SK-N-SH (cell line): ENCODE measurements around the gene ARHGEF26. TPM values are rescaled to one million over a fixed set of nuclear protein-coding genes. Genes with fewer than 3 reads are reported as not detected.

Experiments
- CTCF ChIA-PET: fragments of 300-600, 350-600 bp; formaldehyde crosslinking; extraction: SDS; loops from one replicate; lab custom pipeline; 2021; lab: Yijun Ruan, JAX
- POLR2A ChIA-PET: fragments of 350-600 bp; sonication (Branson Sonifier 250); formaldehyde crosslinking; extraction: SDS; loops from one replicate; lab custom pipeline; 2020; ENCODE audit warnings: antibody characterized with exemption, inconsistent platforms; lab: Yijun Ruan, JAX
- DNase-seq: peaks from one replicate; pipeline ENCODE4 v3.0.0; 2012
- H2AFZ ChIP-seq: fragments of 200-600 bp; sonication (generic); 2 replicates; pipeline ENCODE4 v1.8.1; 2016; ENCODE audit warnings: antibody characterized with exemption, mild to moderate bottlenecking, low read depth
- H3F3A ChIP-seq: fragments of 200-600 bp; sonication (generic); replicated peaks from 2 replicates; pipeline ENCODE3; 2016; ENCODE audit warnings: antibody characterized with exemption, mild to moderate bottlenecking; ENCODE audit not compliant: insufficient read depth
- H3K27ac ChIP-seq, 2 experiments: fragments of 200-500 bp in 1 of 2; fragments of 200-600 bp in 1 of 2; sonication (Bioruptor generic) in 1 of 2; sonication (generic), shearing (Covaris generic) in 1 of 2; 2 replicates each; pipeline versions ENCODE4 v1.5.1 to v1.6.1; 2014 to 2016; ENCODE audit warnings: low read depth in 2 of 2, inconsistent platforms in 1 of 2, low read length in 1 of 2, mild to moderate bottlenecking in 1 of 2, mixed read lengths in 1 of 2
- H3K27me3 ChIP-seq: fragments of 200-600 bp; sonication (generic), shearing (Covaris generic); 2 replicates; pipeline ENCODE4 v1.6.1; 2016; ENCODE audit warnings: mixed run types; ENCODE audit not compliant: insufficient read depth
- H3K36me3 ChIP-seq, 2 experiments: fragments of 200-500 bp in 1 of 2; fragments of 200-600 bp in 1 of 2; sonication (Bioruptor generic) in 1 of 2; sonication (generic) in 1 of 2; replicated peaks in 1 of 2; 2 replicates each; pipeline versions ENCODE3 to v1.5.1; 2014 to 2016; ENCODE audit warnings: low read length in 1 of 2, mild to moderate bottlenecking in 1 of 2; ENCODE audit not compliant: insufficient read depth in 2 of 2, control insufficient read depth in 1 of 2
- H3K4me1 ChIP-seq, 2 experiments: fragments of 200-500 bp in 1 of 2; fragments of 200-600 bp in 1 of 2; sonication (Bioruptor generic) in 1 of 2; sonication (generic), shearing (Covaris generic) in 1 of 2; 2 replicates each; pipeline versions ENCODE4 v1.5.1 to v1.6.1; 2014 to 2016; ENCODE audit warnings: low read depth in 1 of 2, low read length in 1 of 2, mixed run types in 1 of 2; ENCODE audit not compliant: insufficient read depth in 2 of 2, control insufficient read depth in 1 of 2
- H3K4me2 ChIP-seq: fragments of 200-600 bp; sonication (generic), shearing (Covaris generic); 2 replicates; pipeline ENCODE4 v1.6.1; 2017; ENCODE audit warnings: mixed run types
- H3K4me3 ChIP-seq, 2 experiments: fragments of 200-500 bp in 1 of 2; fragments of 200-600 bp in 1 of 2; sonication (Bioruptor generic) in 1 of 2; sonication (generic), shearing (Covaris generic) in 1 of 2; 2 replicates each; pipeline versions ENCODE4 v1.5.1 to v1.8.1; 2014 to 2016; ENCODE audit warnings: low read depth in 2 of 2, inconsistent platforms in 1 of 2, low read length in 1 of 2, mild to moderate bottlenecking in 1 of 2, mixed read lengths in 1 of 2, moderate library complexity in 1 of 2
- H3K79me2 ChIP-seq: fragments of 200-600 bp; sonication (generic); 2 replicates; pipeline ENCODE4 v1.8.1; 2017; ENCODE audit warnings: mild to moderate bottlenecking; ENCODE audit not compliant: insufficient read depth
- H3K9ac ChIP-seq: fragments of 200-600 bp; sonication (generic); 2 replicates; pipeline ENCODE4 v1.6.1; 2017; ENCODE audit warnings: mixed run types
- H3K9me2 ChIP-seq: fragments of 200-600 bp; sonication (generic); 2 replicates; pipeline ENCODE4 v1.6.1; 2017; ENCODE audit warnings: mixed run types
- H3K9me3 ChIP-seq: fragments of 200-600 bp; sonication (generic); 2 replicates; pipeline ENCODE4 v1.6.1; 2017; ENCODE audit warnings: mixed run types, mild to moderate bottlenecking, moderate library complexity
- H4K20me1 ChIP-seq: fragments of 200-600 bp; sonication (generic); 2 replicates; pipeline ENCODE4 v1.6.1; 2017; ENCODE audit warnings: mild to moderate bottlenecking, mixed run types; ENCODE audit not compliant: insufficient read depth
- CHD2 ChIP-seq: fragments of 150-350 bp; IDR thresholded peaks from 2 replicates; pipeline ENCODE4 v1.6.1; 2018; ENCODE audit warnings: low read length; ENCODE audit not compliant: partially characterized antibody
- CTCF ChIP-seq: fragments of 200-600 bp; sonication (generic); IDR thresholded peaks from 2 replicates; pipeline ENCODE4 v1.6.1; 2017; ENCODE audit warnings: antibody characterized with exemption, mild to moderate bottlenecking, moderate library complexity
- EP300 ChIP-seq, 2 experiments: IDR thresholded peaks; 2 replicates each; pipeline versions ENCODE4 v1.4.0 to v1.6.1; 2012; ENCODE audit warnings: borderline replicate concordance in 1 of 2, low read depth in 1 of 2, low read length in 1 of 2
- EZH2phosphoT487 ChIP-seq: fragments of 200-600 bp; sonication (generic); IDR thresholded peaks from 2 replicates; pipeline ENCODE4 v1.6.1; 2017; ENCODE audit warnings: low read depth, mixed run types, mild to moderate bottlenecking, antibody characterized with exemption, moderate library complexity, borderline replicate concordance
- GABPA ChIP-seq: IDR thresholded peaks from 2 replicates; pipeline ENCODE4 v1.4.0; 2012; ENCODE audit warnings: low read depth, mild to moderate bottlenecking
- IRF3 ChIP-seq: fragments of 150-350 bp; IDR thresholded peaks from 2 replicates; pipeline ENCODE4 v1.6.1; 2016; ENCODE audit warnings: mild to moderate bottlenecking, low read depth, low read length
- JUND ChIP-seq: IDR thresholded peaks from 2 replicates; pipeline ENCODE4 v1.4.0; 2012
- MAX ChIP-seq: IDR thresholded peaks from 2 replicates; pipeline ENCODE4 v1.4.0; 2012; ENCODE audit warnings: low read depth
- MEF2A ChIP-seq: IDR thresholded peaks from 2 replicates; pipeline ENCODE4 v1.4.0; 2012; ENCODE audit warnings: low read depth, borderline replicate concordance
- MXI1 ChIP-seq: IDR thresholded peaks from 2 replicates; pipeline ENCODE4 v1.6.1; 2012; ENCODE audit warnings: mild to moderate bottlenecking, low read depth, low read length, improper control_type of control experiment
- NFIC ChIP-seq: IDR thresholded peaks from 2 replicates; pipeline ENCODE4 v1.4.0; 2012; ENCODE audit warnings: borderline replicate concordance
- PBX3 ChIP-seq: IDR thresholded peaks from 2 replicates; pipeline ENCODE4; 2012
- POLR2AphosphoS5 ChIP-seq: IDR thresholded peaks from 2 replicates; pipeline ENCODE4 v1.6.1; 2012; ENCODE audit warnings: low read depth, low read length
- RCOR1 ChIP-seq: fragments of 150-350 bp; IDR thresholded peaks from 2 replicates; pipeline ENCODE4 v1.6.1; 2017; ENCODE audit warnings: antibody characterized with exemption, low read length
- RXRA ChIP-seq: IDR thresholded peaks from 2 replicates; pipeline ENCODE4 v1.4.0; 2012; ENCODE audit warnings: low read depth, mild to moderate bottlenecking, borderline replicate concordance
- SMC3 ChIP-seq: IDR thresholded peaks from 2 replicates; pipeline ENCODE4 v1.6.1; 2012; ENCODE audit warnings: low read depth, low read length, improper control_type of control experiment
- USF1 ChIP-seq: IDR thresholded peaks from 2 replicates; pipeline ENCODE4 v1.4.0; 2012; ENCODE audit warnings: low read depth, borderline replicate concordance
- USF2 ChIP-seq: fragments of 150-350 bp; IDR thresholded peaks from 2 replicates; pipeline ENCODE4 v1.6.1; 2017; ENCODE audit warnings: antibody characterized with exemption, low read length, low read depth, borderline replicate concordance
- WGBS: methylation state at CpG from one replicate; pipeline ENCODE4 v1.1.6; 2017; ENCODE audit warnings: low lambda C conversion rate; 5-methylcytosine and 5-hydroxymethylcytosine counted together
- polyA plus RNA-seq, 3 experiments: library from polyadenylated mRNA; depleted of rRNA; stranded (reverse); fragments of >200 nt; gene quantifications; 2 replicates each; pipeline ENCODE4 v1.2.3, GENCODE V29; 2012

ARHGEF26 gene
- polyA plus RNA-seq, 1 of the 3 experiments (the other 2 are of a cell fraction): 1.2 TPM

GRCh38 chr3:154236331-154236730, 115.1 kb downstream of the ARHGEF26 start:
- POLR2A ChIA-PET: no interaction called here
- Histone ChIP-seq H3K4me3 (no peak overlapping the region), H4K20me1 (no peaks in the 10 kb centered on the region), H2AFZ (no peak overlapping the region), H3F3A (no peaks in the 10 kb centered on the region), H3K36me3 (peaks cover 0 to 2% of the 10 kb centered on the region in 2 experiments), H3K9me3 (no peaks in the 10 kb centered on the region), H3K27me3 (no peaks in the 10 kb centered on the region), H3K27ac (no peak overlapping the region), H3K9me2 (no peaks in the 10 kb centered on the region), H3K79me2 (no peaks in the 10 kb centered on the region), H3K4me1 (no peaks in the 10 kb centered on the region), H3K9ac (no peak overlapping the region), H3K4me2 (no peak overlapping the region)
- 64% methylated on average over 3 of the region's 3 CpGs for WGBS
- TF ChIP-seq CTCF (no peak), PBX3 (no peak), POLR2AphosphoS5 (no peak), EP300 (IDR thresholded peaks at IDR 0.05; ENCODE audit: borderline replicate concordance in 1 of 2, low read depth in 1 of 2, low read length in 1 of 2) (no peak), MEF2A (no peak), RXRA (no peak), CHD2 (no peak), JUND (no peak), MXI1 (no peak)
- CTCF ChIA-PET: no interaction called here
- DNase-seq: no peak

GRCh38 chr3:154240235-154240634, 119.0 kb downstream of the ARHGEF26 start:
- Histone ChIP-seq H3K27me3 (no peaks in the 10 kb centered on the region), H2AFZ (no peak overlapping the region), H4K20me1 (no peaks in the 10 kb centered on the region), H3K4me1 (0 out of 4 replicates have a peak, but pooled peaks cover 0 to 10% of the 10 kb centered on the region in 2 experiments), H3K27ac (no peak overlapping the region), H3K79me2 (no peaks in the 10 kb centered on the region), H3F3A (peaks cover 9% of the 10 kb centered on the region), H3K9me3 (no peaks in the 10 kb centered on the region), H3K4me2 (no peak overlapping the region), H3K9ac (no peak overlapping the region), H3K36me3 (peaks cover 0 to 2% of the 10 kb centered on the region in 2 experiments), H3K9me2 (no peaks in the 10 kb centered on the region), H3K4me3 (no peak overlapping the region)
- WGBS: 72% methylated on average over 6 of the region's 6 CpGs
- ChIA-PET POLR2A (no interaction called here), CTCF (interaction anchor here (0.8 to 1.3 kb wide), 3 partner anchors 9 to 138 kb away, joined by 3 to 4 read pairs (median 3); no protein-coding TSS in a partner anchor)
- DNase-seq: no peak
- TF ChIP-seq CTCF: no peak
- TF ChIP-seq USF2: no peak
- no peak for TF ChIP-seq GABPA
- no peak for TF ChIP-seq RCOR1
- TF ChIP-seq EZH2phosphoT487: no peak
- TF ChIP-seq NFIC: no peak
- no peak for TF ChIP-seq MAX
- TF ChIP-seq SMC3: no peak
- no peak for TF ChIP-seq POLR2AphosphoS5
- TF ChIP-seq MXI1: no peak
- TF ChIP-seq EP300 (IDR thresholded peaks at IDR 0.05; ENCODE audit: borderline replicate concordance in 1 of 2, low read depth in 1 of 2, low read length in 1 of 2): no peak
- TF ChIP-seq IRF3: no peak
- no peak for TF ChIP-seq USF1
